Stimulated activated CD4-positive, alpha-beta T cell treated with anti-CD3 and anti-CD28 coated beads, TNF-alpha, amount 100 ng/mL, for 1 hour (primary cell): ENCODE measurements around the gene KCTD20.
"Not testable (repeated sequence)": the region's sequence is repeated elsewhere in the genome, so short reads cannot be mapped to it uniquely, and the experiment has no call there.

Source experiments
- DNase-seq, 3 donors: peaks; one replicate each; pipeline ENCODE4 v3.0.0-alpha.2; 2020; ENCODE audit warnings: low read depth in 3 of 3, low spot score in 1 of 3

The KCTD20 gene

GRCh38 chr6:36443471-36444428, 950 bp downstream of the KCTD20 start:
- no peak for DNase-seq

GRCh38 chr6:36444470-36444869, 1.7 kb downstream of the KCTD20 start:
- no peak for DNase-seq

GRCh38 chr6:36445621-36446020, 2.8 kb downstream of the KCTD20 start:
- no peak for DNase-seq

- DNase-seq = not testable (repeated sequence)
Observed at GRCh38 chr6:36449173-36449572, 6.4 kb downstream of the KCTD20 start.

GRCh38 chr6:36452897-36453296, 10.1 kb downstream of the KCTD20 start:
- DNase-seq = not testable (repeated sequence)

- no peak for DNase-seq
Observed at GRCh38 chr6:36455486-36456027, 12.8 kb downstream of the KCTD20 start.

- DNase-seq = no peak
Observed at GRCh38 chr6:36459501-36459900, 16.7 kb downstream of the KCTD20 start.

- no peak for DNase-seq
Observed at GRCh38 chr6:36460916-36461315, 18.1 kb downstream of the KCTD20 start.

- no peak for DNase-seq
Observed at GRCh38 chr6:36461646-36462045, 18.8 kb downstream of the KCTD20 start.

GRCh38 chr6:36463676-36464075, 20.9 kb downstream of the KCTD20 start:
- no peak for DNase-seq

- DNase-seq = no peak
Observed at GRCh38 chr6:36464233-36464632, 21.4 kb downstream of the KCTD20 start.

- DNase-seq = no peak
Observed at GRCh38 chr6:36467625-36468024, 24.8 kb downstream of the KCTD20 start.

- DNase-seq = no peak
Observed at GRCh38 chr6:36469148-36469661, 26.4 kb downstream of the KCTD20 start.

- no peak for DNase-seq
Observed at GRCh38 chr6:36469946-36470345, 27.1 kb downstream of the KCTD20 start.

- DNase-seq = no peak
Observed at GRCh38 chr6:36478051-36478526, 35.3 kb downstream of the KCTD20 start.

- no peak for DNase-seq
Observed at GRCh38 chr6:36479256-36479655, 36.5 kb downstream of the KCTD20 start.

GRCh38 chr6:36483326-36483725, 40.5 kb downstream of the KCTD20 start:
- DNase-seq = not testable (repeated sequence)

- DNase-seq = no peak
Observed at GRCh38 chr6:36484736-36485135, 41.9 kb downstream of the KCTD20 start.

- no peak for DNase-seq
Observed at GRCh38 chr6:36487698-36488097, 44.9 kb downstream of the KCTD20 start.

GRCh38 chr6:36488221-36488620, 45.4 kb downstream of the KCTD20 start:
- no peak for DNase-seq

GRCh38 chr6:36489426-36489825, 46.6 kb downstream of the KCTD20 start:
- DNase-seq = no peak

- DNase-seq = no peak
Observed at GRCh38 chr6:36491378-36491965, 48.7 kb downstream of the KCTD20 start.
